Stimulated activated CD4-positive, alpha-beta T cell treated with anti-CD3 and anti-CD28 coated beads, Interleukin-2, amount 100 ng/mL, for 24 hours (primary cell): ENCODE data around the gene MYCN.
"Not testable (repeated sequence)": the region's sequence is repeated elsewhere in the genome, so short reads cannot be mapped to it uniquely, and the experiment has no call there.

Experiments used
- DNase-seq, 2 donors: peaks; one replicate each; pipeline ENCODE4 v3.0.0-alpha.2; 2020

Gene MYCN

DNA sequence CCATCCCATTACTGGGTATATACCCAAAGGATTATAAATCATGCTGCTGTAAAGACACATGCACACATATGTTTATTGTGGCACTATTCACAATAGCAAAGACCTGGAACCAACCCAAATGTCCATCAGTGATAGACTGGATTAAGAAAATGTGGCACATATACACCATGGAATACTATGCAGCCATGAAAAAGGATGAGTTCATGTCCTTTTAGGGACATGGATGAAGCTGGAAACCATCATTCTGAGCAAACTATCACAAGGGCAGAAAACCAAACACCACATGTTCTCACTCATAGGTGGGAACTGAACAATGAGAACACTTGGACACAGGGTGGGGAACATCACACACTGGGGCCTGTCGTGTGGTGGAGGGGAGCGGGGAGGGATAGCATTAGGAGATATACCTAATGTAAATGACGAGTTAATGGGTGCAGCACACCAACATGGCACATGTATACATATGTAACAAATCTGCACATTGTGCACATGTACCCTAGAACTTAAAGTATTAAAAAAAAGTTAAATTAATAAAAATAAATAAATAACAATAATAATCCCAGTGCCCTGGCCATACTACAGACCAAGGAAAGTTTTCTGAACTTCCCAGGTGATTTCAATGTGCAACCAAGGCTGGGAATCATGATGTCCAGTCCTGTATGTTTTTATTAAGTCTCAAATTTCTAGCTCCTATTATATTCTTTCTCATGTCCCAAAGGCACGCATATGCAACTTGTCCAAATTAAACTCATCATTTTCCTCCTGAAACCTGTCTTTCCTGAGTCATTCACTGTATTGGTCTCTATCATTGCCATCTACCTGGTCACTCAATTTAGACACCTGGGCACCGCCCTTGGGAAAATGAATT is 23.0 kb downstream of the MYCN start:
- DNase-seq: not testable (repeated sequence)

DNA sequence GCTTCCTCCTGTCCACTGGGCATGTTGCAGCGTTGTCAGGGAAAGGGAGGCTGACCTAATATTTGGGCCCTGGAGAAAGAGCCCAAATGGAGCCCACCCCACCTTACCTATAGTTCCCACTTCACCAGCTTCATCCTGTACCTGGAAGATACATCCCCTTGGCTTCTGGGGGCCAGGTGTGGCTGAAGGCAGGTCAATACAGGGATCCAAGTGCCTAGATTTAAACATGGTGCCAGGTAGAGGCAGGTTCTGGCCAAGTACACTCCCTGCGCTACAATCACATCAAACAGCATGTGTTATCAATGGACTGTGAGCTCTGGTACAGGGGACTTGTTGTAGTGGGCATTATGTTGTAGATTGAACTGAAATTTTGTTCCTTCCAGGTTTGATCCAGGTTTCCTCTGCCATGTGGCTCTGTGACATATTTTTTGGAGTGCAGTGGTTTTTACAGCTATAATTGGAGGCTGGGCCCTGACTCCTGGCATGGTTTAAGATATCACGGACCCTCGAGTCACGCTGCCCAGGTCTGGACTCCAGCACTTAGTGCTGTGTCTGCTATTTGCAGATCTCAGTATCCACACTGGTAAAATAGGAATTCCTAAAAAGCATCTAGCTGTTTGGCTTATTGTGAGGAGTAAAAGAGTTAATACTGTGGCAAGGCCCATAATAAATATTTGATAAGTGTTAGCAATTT is 23.8 kb downstream of the MYCN start:
- DNase-seq: no peak

DNA sequence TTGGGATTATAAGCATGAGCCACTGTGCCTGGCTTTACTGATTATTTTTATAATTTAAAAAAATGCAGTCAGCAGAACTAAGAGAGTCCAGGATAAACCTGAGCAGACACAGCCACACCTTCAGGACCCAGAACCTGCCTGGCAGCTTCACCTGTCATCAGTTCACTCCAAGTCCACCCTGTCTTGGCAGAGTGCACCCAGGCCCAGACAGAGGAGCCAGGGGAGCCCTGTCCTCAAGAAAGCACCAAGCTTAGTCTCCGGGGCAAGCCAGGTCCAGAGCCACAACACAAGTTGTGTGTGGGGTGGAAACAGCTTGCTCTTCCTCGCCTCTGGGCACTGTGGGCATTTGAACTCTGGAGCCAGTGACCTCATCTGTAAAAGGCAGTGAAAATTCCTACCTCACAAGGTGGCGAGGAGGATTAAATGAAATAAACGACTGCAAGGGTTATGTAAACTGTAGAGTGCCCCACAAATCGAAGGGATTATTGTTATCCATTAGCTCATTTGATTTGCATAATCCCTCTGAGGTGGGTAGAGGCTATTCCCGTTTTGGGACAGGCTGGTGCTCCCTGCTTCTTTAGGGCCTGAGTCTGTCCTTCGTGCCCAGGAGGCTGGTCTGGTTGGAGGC is 24.7 kb downstream of the MYCN start:
- no peak for DNase-seq

- peak; percentile 53 to 66 for DNase-seq
These were observed 25.2 kb downstream of the MYCN start for GRCh38 chr2:15965564-15966019.

DNA sequence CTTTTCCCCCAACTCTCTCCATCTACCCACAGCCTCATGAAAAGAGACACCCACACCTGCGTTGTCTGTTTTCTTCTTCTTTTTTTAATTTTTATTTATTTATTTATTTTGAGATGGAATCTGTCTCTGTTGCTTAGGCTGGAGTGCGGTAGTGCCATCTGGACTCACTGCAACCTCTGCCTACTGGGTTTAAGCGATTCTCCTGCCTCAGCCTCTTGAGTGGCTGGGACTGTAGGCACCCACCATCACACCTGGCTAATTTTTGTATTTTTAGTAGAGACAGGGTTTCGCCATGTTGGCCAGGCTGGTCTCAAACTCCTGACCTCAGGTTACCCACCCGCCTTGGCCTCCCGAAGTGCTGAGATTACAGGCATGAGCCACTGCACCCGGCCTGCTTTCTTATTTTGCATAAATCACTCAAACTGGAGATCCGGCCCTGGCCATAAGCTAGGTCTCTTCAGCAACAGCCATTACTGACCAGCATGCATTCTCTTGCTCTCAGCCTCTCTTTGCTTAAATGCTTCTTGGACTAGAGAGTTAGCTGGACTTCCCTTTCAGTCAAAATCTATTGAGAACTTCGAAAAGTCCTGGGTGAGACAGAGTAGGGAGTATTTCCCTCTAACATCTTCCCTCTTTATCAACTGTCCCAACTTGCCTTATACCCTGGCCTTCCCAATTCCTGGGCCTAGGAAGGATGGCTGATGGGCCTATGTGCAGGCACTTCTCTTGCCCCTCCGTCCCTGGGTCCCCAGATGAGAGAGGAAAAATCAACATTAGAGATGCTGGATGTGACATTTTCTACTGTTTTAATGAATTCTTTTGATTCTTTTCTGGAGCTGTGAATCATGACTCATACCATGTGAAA is 27.3 kb downstream of the MYCN start:
- no peak for DNase-seq

- peak; percentile 42 to 63 for DNase-seq
These were observed 28.2 kb downstream of the MYCN start for GRCh38 chr2:15968280-15969178.

DNA sequence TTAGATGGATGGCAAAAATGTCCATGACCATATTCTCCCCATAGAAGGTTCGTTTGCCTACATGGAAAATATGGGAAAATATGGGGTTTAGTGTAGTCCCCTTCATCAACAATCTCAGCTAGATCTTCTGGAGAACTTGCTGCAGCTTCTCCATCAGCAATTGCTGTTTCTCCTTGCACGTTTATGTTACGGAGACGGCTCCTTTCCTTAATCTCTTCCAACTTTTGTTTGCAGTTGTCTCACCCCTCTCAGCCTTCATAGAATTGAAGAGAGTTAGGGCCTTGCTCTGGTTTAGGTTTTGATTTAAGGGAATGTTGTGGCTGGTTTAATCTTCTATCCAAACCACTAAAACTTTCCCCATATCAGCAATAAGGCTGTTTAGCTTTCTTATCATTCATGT is 28.9 kb downstream of the MYCN start:
- no peak for DNase-seq

DNA sequence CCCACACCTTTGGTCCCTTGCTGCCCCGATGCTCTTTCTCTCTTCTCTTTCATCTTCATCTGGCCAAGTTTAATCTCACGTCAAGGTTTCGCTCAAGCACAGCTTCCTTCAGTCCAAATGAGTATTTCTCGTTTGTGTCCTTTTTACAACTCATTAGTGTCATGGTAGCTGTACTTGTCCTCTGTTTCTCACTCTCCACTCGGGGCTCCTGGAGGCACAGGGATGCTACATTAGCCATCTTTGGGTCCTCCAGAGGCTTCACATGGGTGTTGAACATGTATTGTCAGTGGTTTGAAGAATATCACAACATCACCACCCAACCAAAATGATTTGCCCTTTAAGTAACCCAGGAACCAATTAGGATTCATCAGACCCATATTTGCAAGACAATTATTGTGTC is 30.4 kb downstream of the MYCN start:
- DNase-seq: no peak

GRCh38 chr2:15971351-15971750 is 31.0 kb downstream of the MYCN start:
- DNase-seq: no peak

DNA sequence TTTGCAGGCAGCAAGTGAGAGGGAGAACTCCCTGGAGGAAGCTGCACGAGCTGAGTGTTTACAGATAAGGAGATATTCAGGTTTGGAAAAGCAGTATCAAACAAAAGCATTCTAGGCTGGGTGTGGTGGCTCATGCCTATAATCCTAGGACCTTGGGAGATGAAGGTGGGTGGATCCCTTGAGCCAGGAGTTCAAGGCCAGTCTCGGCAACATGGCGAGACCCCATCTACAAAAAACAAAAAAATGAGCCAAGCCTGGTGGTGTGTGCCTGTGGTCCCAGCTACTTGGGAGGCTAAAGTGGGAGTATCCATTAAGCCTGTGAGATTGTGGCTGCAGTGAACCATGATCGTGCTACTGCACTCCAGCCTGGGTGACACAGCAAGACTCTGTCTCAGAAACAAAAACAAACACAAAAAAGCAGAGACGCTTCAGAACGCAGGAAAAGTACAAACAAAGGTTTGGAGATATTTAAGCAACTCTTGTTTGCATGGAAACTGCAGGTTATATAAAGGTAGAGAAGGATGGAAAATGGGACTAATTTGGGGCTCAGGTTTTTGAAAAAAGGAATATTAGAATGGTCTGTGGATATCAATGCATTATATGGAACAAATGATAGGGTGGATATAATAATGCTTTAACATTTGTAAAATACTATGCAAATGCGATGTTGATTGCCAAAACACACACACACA is 31.6 kb downstream of the MYCN start:
- DNase-seq: no peak

- no peak for DNase-seq
These were observed 33.4 kb downstream of the MYCN start for GRCh38 chr2:15973481-15974401.

- no peak for DNase-seq
These were observed 34.4 kb downstream of the MYCN start for GRCh38 chr2:15974565-15975260.

DNA sequence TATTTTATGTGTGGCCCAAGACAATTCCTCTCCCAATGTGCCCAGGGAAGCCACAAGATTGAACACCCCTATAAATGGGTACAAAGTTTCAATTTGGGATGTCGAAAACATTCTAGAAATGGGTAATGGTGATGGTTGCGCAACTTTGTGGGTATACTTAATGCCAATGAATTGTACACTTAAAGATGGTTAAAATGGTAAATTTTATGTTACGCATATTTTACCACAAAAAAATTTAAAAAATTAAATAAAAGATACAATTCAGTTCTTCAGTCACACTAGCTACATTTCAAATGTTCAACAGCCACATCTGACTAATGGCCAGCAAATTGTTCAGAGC is 34.9 kb downstream of the MYCN start:
- no peak for DNase-seq

- DNase-seq: no peak
These were observed 35.3 kb downstream of the MYCN start for GRCh38 chr2:15975676-15976075.

GRCh38 chr2:15976354-15976753 is 36.0 kb downstream of the MYCN start:
- DNase-seq: no peak

DNA sequence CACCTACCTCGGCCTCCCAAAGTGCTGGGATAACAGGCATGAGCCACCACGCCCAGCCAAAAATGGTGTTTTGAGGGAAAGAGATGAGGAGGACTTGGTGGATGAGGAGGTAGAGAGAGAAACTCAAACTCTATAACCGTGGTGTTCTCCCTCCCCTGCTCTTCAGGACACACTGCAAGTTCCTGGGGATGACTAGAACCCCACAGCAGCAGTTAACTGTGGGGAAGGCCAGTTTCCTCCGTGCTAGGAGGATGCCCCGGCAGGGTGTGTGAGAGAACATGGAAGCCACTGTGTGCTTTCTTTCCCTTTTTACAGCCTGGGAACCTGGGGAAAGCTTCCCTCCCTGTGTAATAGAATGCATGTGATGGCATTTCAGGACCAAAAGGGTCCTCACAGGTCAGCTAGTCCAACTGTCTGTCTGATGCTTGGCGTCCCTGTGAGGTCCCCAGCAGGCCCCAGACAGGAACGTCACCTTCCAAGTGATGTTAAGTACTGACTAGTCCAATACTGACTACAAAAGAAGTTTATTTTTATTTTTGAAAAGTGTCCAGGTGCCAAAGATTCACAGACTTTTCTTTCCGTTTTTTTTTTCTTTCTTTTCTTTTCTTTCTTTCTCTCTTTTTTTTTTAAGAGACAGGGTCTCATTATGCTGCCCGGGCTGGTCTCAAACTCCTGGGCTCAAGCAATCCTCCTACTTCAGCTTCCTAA is 38.9 kb downstream of the MYCN start:
- DNase-seq: no peak

DNA sequence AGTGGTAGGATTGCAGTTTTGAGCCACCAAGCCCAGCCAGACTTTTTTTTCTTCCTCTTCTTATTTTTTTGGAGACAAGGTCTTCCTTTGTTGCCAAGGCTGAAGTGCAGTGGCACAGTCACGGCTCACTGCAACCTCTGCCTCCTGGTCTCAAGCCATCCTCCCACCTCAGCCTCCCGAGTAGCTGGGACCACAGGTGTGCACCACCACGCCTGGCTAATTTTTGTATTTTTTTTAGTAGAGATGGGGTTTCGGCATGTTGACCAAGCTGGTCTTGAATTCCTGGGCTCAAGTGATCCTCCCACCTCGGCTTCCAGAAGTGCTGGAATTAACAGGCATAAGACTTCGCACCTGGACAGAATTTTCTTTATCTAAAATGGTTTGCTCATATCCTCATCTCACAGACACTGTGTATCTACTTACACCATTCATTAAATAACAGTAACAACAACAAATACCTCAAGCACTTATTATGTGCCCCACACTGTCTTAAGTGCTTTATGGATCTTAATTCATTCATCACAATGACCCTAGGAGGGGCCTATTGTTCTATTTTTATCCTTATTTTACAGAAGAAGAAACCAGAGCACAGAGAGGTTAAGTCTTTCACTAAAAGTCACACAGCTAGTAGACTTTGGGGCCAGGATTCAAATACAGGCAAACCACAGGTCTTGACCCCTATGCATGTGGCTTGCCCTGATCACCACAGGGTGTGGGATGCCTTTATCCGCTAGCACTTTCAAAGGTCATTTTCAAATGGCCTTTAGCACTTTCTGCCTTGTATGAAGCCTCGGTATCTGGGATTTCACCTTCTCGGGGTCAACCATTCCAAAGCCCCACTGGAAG is 39.6 kb downstream of the MYCN start:
- DNase-seq: no peak

GRCh38 chr2:15980605-15981098 is 40.3 kb downstream of the MYCN start:
- no peak for DNase-seq
